Muscle of leg (tissue), 11 donors: Measurements from ENCODE around the gene SWAP70. TPM values are rescaled to one million over a fixed set of nuclear protein-coding genes. Genes with fewer than 3 reads are reported as not detected.
"Not testable (repeated sequence)": the region's sequence is repeated elsewhere in the genome, so short reads cannot be mapped to it uniquely, and the experiment has no call there.

ENCODE experiments used
- DNase-seq: peaks from one replicate; pipeline ENCODE4 v3.0.0; 2013
- H3K27ac ChIP-seq: one replicate; pipeline ENCODE4 v1.5.1; 2013; ENCODE audit warnings: mild to moderate bottlenecking, low read length, control low read depth
- H3K27me3 ChIP-seq: one replicate; pipeline ENCODE4 v1.6.1; 2013; ENCODE audit warnings: low read length; ENCODE audit not compliant: control insufficient read depth, insufficient read depth
- H3K36me3 ChIP-seq: one replicate; pipeline ENCODE4 v1.6.1; 2013; ENCODE audit warnings: low read length; ENCODE audit not compliant: control insufficient read depth, insufficient read depth
- H3K4me1 ChIP-seq: one replicate; pipeline ENCODE4 v1.6.1; 2013; ENCODE audit warnings: low read length; ENCODE audit not compliant: control insufficient read depth, insufficient read depth
- H3K4me3 ChIP-seq: one replicate; pipeline ENCODE4 v1.5.1; 2013; ENCODE audit warnings: low read length, control low read depth
- H3K9me3 ChIP-seq: replicated peaks from 2 replicates; pipeline ENCODE4 v1.6.1; 2013; ENCODE audit warnings: low read depth, low read length; ENCODE audit not compliant: control insufficient read depth
- WGBS: methylation state at CpG from one replicate; pipeline ENCODE4 v1.1.5; 2013; ENCODE audit warnings: missing lambda C conversion rate; ENCODE audit not compliant: insufficient coverage; 5-methylcytosine and 5-hydroxymethylcytosine counted together
- polyA plus RNA-seq, 8 donors: library from polyadenylated mRNA; unstranded; fragments of 120-200 nt; gene quantifications; one replicate each; pipeline versions ENCODE4 v1.2.1 to v1.2.3, GENCODE V29; 2013; ENCODE audit warnings: inconsistent platforms in 1 of 8, low replicate concordance in 1 of 8; ENCODE audit not compliant: insufficient read length in 8 of 8, insufficient read depth in 1 of 8
- total RNA-seq: library from RNA; stranded (reverse); fragments of 120-200 nt; gene quantifications from one replicate; pipeline ENCODE4 v1.2.4, GENCODE V29; 2013

Gene SWAP70
- total and polyA plus RNA-seq, 9 donors: 9.1 to 18.5 (median 12.4) TPM

DNA sequence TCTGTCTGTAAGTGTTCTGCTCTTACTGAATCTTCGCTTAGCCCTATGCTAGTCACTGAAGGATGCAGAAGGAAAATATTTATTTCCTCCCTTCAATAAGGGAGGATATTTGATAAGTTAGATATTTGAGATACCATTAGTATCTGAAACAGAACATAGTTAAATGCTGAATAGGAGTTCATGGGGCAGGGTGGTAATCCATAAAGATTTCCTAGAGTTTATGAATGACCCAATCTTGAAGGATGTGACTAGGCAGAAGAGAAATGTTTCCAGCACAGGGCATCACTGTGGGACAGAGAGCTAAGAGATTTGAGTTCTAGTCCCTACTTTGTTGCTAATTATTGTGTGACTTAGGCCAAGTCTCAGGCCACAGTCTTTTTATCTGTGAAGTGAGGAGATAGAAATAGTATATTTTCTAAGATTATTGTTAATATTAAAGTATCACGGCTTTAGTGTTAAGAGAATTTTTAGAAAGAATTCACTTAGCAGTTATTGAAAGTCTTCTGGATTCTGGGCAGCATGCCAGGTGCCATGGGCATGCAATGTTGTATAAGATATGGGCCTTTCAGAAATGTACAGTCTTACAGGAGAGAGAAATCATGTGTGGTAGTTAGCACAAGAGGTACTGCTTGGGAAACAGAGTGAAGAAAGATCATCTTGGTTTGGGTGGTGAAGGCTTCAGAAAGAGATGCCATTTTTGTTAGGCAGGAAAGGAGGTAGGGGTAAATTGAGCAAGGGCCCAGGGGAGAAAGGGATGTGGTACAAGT lies 24.0 kb downstream of the SWAP70 start:
- Histone ChIP-seq H3K9me3 (no peaks in the 10 kb centered on the region), H3K4me1 (peaks cover 10% of the 10 kb centered on the region), H3K36me3 (no peaks in the 10 kb centered on the region), H3K4me3 (no peak overlapping the region), H3K27me3 (no peaks in the 10 kb centered on the region), H3K27ac (peak overlapping the region; percentile 86)
- DNase-seq: no peak
- WGBS: 86% methylated on average over 1 of the region's 2 CpGs

GRCh38 chr11:9688716-9689511 lies 25.0 kb downstream of the SWAP70 start:
- peak; percentile 49 for DNase-seq
- Histone ChIP-seq H3K27me3 (no peaks in the 10 kb centered on the region), H3K4me1 (peaks cover 10% of the 10 kb centered on the region), H3K4me3 (no peak overlapping the region), H3K9me3 (no peaks in the 10 kb centered on the region), H3K36me3 (peaks cover under 1% of the 10 kb centered on the region), H3K27ac (peak overlapping the region; percentile 86)
- 42% methylated on average over 2 of the region's 7 CpGs for WGBS

GRCh38 chr11:9689721-9690120 lies 25.8 kb downstream of the SWAP70 start:
- WGBS: no CpG with 5 or more reads among the region's 5 CpGs
- Histone ChIP-seq H3K27me3 (no peaks in the 10 kb centered on the region), H3K36me3 (peaks cover 4% of the 10 kb centered on the region), H3K27ac (peak overlapping the region; percentile 86), H3K9me3 (no peaks in the 10 kb centered on the region), H3K4me1 (peaks cover 10% of the 10 kb centered on the region), H3K4me3 (no peak overlapping the region)
- DNase-seq: peak; percentile 55

GRCh38 chr11:9691865-9692264 lies 28.0 kb downstream of the SWAP70 start:
- no peak for DNase-seq
- Histone ChIP-seq H3K4me1 (peaks cover 10% of the 10 kb centered on the region), H3K4me3 (no peak overlapping the region), H3K27ac (no peak overlapping the region), H3K9me3 (no peaks in the 10 kb centered on the region), H3K27me3 (no peaks in the 10 kb centered on the region), H3K36me3 (peaks cover 8% of the 10 kb centered on the region)

- no peak overlapping the region for H3K4me3 ChIP-seq
- no peak overlapping the region for H3K27ac ChIP-seq
- no peaks in the 10 kb centered on the region for H3K27me3 ChIP-seq
- peaks cover 8% of the 10 kb centered on the region for H3K36me3 ChIP-seq
- no CpG with 5 or more reads among the region's 2 CpGs for WGBS
- H3K9me3 ChIP-seq: no peaks in the 10 kb centered on the region
- H3K4me1 ChIP-seq: peaks cover 10% of the 10 kb centered on the region
- no peak for DNase-seq
Observed at GRCh38 chr11:9692691-9693090, 28.8 kb downstream of the SWAP70 start.

DNA sequence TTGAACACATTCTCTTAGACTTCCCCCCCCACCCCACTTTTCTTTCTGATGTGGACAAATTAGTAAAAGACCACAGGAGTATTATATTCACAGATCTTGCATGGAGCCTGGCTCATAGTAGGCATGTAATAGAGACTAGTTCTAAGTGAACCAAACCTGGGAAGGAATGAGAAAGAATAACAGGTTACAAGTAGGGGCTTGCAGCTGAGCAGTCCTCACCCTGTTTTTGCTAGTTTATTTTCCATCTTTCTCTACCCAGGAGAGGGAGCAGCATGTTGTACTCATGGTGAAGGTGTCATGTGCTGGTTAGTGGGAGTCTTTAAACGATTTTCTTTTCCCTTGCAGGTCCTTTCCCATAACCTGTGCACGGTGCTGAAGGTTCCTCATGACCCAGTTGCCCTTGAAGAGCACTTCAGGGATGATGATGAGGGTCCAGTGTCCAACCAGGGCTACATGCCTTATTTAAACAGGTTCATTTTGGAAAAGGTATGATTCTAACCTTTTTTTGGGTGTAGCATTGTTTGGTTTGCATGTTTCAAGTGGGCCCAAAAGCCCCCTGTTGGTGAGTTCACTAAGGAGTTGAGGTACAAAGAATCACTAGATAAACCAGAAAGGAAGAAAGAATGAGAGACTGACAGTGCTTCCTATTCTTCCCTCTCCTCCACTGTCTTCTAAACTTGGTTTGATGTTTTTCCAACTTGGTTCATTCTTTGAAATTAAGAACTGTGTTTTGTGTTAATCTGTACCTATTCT lies 30.1 kb downstream of the SWAP70 start:
- H3K9me3 ChIP-seq: no peaks in the 10 kb centered on the region
- peaks cover 8% of the 10 kb centered on the region for H3K4me1 ChIP-seq
- H3K4me3 ChIP-seq: no peak overlapping the region
- no peak overlapping the region for H3K27ac ChIP-seq
- DNase-seq: no peak
- H3K27me3 ChIP-seq: no peaks in the 10 kb centered on the region
- WGBS: no CpG with 5 or more reads among the region's 2 CpGs
- peaks cover 8% of the 10 kb centered on the region for H3K36me3 ChIP-seq

GRCh38 chr11:9695228-9695627 lies 31.4 kb downstream of the SWAP70 start:
- DNase-seq, H3K4me3 ChIP-seq, H3K4me1 ChIP-seq, H3K36me3 ChIP-seq, H3K27me3 ChIP-seq, H3K27ac ChIP-seq, H3K9me3 ChIP-seq: not testable (repeated sequence)
- WGBS: 100% methylated on average over 3 of the region's 8 CpGs

- H3K9me3 ChIP-seq: no peaks in the 10 kb centered on the region
- no peak overlapping the region for H3K27ac ChIP-seq
- WGBS: no CpG with 5 or more reads among the region's 4 CpGs
- no peak for DNase-seq
- H3K36me3 ChIP-seq: peaks cover 8% of the 10 kb centered on the region
- no peak overlapping the region for H3K4me3 ChIP-seq
- no peaks in the 10 kb centered on the region for H3K4me1 ChIP-seq
- H3K27me3 ChIP-seq: no peaks in the 10 kb centered on the region
Observed at GRCh38 chr11:9697766-9698165, 33.9 kb downstream of the SWAP70 start.

GRCh38 chr11:9700105-9700801 lies 36.4 kb downstream of the SWAP70 start:
- WGBS: 0% methylated on average over 1 of the region's 2 CpGs
- H3K4me3 ChIP-seq: no peak overlapping the region
- peak overlapping the region; percentile 71 for H3K27ac ChIP-seq
- H3K4me1 ChIP-seq: no peaks in the 10 kb centered on the region
- no peaks in the 10 kb centered on the region for H3K9me3 ChIP-seq
- H3K36me3 ChIP-seq: peaks cover 5% of the 10 kb centered on the region
- no peaks in the 10 kb centered on the region for H3K27me3 ChIP-seq
- DNase-seq: peak; percentile 85
